Stimulated activated naive CD8-positive, alpha-beta T cell treated with anti-CD3 and anti-CD28 coated beads, Interleukin-15, Interleukin-2, amounts not matched to agents 100 U/mL and 50 U/mL, for 24 hours (primary cell): ENCODE results near the gene ENTREP3.
A peak's percentile ranks its signal among the peaks of the same experiment; 100 is the strongest.
"Not testable (repeated sequence)": the region's sequence is repeated elsewhere in the genome, so short reads cannot be mapped to it uniquely, and the experiment has no call there.

ENCODE experiments used
- ATAC-seq: fragments of 150-1000 bp; cut with Tn5 transposase; one replicate; pipeline ENCODE4 v1.10.0; 2021
- DNase-seq: peaks from one replicate; pipeline ENCODE4 v3.0.0; 2021

Gene ENTREP3

DNA sequence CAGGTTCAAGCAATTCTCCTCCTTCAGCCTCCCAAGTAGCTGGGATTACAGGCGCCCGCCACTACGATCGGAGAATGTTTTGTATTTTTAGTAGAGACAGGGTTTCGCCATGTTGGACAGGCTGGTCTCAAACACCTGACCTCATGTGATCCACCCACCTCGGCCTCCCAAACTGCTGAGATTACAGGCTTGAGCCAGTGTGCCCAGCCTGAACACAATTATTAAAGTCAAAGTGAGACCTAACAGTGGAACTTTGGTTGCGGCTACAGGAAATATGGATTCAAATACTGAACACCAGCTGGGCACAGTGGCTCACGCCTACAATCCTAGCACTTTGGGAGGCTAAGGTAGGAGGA, 29.9 kb downstream of the ENTREP3 start:
- not testable (repeated sequence) for DNase-seq, ATAC-seq

DNA sequence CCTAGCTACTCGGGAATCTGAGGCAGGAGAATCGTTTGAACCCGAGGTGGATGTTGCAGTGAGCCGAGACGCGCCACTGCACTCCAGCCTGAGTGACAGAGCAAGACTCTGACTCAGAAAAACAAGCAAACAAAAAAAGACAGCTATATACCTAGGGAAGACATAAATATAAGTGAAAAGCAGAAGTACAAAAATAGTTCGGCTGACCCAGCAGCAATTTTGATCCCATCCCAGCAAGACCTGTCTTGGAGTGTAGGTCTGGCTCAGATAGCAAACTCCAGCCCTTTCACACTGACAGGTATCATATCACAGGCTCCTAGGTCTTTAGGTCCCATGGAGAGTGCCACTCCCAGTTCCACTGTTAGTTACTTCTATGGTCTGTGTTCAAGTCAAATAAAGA, 32.2 kb downstream of the ENTREP3 start:
- no peak for DNase-seq
- no peak for ATAC-seq

DNA sequence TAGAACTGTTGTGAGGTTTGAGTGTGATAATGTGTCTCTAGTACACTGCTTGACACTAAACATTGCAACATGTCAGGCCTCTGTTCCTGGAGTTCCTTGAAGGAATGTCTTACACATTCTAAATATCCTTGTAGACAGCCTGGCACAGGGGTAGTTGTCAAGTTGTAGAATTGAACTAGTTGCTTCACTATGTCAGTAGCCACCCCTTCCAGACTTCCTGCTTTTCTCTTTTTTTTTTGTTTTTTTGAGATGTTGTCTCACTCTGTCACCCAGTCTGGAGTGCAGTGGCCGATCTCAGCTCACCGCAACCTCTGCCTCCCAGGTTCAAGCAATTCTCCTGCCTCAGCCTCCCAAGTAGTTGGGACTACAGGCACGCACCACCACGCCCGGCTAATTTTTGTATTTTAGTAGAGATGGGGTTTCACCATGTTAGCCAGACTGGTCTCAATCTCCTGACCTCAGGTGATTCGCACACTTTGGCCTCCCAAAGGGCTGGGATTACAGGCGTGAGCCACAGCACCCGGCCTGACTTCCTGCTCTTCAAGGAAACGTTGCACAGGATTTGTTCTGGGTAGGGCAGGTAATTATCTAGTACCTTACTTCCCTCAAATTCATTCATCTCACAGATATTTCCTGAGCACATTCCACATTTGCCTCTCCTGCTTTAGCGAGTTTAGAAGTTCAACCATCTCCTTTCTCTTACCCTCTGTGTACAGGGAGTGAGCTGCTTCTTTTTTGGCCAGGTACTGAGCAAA, 34.9 kb downstream of the ENTREP3 start:
- ATAC-seq, DNase-seq: not testable (repeated sequence)

DNA sequence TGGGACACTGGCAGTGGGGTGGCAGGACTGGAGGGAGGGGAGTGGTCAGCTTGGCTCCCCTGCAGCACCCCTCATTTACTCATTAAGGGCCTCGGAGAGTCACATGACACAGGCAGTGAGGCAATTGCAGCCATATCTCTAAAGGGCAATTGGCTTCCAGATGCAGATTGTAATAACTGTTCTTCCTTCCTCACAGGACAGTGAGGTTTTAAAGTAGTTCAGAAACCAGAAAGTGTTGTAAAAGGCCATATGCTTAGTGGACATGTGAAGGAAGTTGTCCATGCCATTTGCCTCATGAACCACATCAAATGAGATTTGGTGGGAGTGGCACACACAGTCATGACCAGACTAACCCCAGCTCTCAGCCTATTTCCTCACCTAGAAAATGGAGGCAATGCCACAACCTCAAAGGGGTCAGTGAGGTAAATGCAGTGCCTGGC, 35.7 kb downstream of the ENTREP3 start:
- DNase-seq, result no peak
- ATAC-seq, result peak; percentile 32

DNA sequence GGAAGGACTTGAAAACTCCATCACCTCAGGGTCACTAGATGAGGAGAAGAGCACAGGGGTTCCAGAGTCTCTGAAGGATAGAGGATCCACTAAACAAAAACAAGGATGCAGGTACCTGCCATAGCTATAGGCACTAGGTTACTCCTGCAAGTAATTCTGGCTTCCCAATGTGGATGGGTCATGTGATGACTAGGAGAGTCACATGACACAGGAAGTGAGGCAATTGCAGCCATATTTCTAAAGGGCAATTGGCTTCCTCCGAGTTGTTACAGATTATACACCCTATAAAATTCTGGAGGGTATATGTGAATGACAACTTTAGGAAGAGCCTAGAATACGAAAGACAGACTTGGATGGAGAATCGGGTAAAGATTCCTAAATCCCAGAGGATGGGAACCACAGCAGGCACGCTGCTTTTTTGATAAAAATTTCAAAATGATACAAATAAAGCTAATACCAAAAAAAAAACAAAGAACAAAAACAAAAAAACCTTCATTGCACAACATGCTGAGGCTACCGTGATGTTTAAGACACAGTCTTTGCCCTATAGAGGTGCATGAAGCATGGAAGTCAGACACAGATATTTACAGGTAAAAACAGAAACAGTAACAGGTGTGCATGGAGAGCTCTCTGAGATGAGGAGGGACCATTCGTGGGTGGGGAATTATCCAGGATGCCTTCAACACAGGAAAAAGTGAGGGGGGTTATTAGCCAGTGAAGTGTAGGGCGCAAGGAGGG, 36.3 kb downstream of the ENTREP3 start:
- DNase-seq, result no peak
- no peak for ATAC-seq

DNA sequence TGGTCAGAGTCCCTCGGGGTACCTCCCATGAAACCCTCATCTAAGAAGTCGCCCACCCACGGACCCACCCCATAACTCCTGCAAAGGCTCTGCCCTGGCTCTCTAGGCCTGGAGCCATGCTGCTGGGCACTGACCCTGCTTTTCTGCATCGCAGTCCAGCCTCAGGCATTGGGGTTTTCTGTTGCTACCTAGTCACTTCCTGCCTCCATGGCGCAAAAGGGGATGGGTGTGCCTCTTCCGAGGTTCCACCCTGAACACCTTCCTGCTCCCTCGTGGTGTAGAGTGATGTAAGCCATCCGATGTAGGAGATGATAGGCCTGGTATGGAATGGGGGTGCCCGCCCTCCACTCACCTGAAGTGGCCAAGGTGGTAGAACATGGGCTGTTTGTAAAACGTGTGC, 40.6 kb downstream of the ENTREP3 start:
- not testable (repeated sequence) for DNase-seq, ATAC-seq

DNA sequence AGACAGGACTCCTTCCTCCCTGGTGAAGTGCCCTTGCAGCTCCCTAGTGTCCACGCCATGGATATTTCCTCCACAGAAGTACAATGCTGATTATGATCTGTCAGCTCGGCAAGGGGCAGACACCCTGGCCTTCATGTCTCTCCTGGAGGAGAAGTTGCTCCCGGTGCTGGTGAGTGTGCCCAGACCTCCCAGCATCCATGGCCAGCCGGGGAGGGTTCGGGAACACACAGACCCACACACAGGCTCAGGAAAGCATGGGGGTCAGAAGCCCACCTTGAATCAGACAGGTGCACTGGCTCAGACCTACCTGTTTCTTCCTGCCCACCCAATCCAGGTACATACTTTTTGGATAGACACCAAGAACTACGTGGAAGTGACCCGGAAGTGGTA, 43.2 kb downstream of the ENTREP3 start:
- not testable (repeated sequence) for ATAC-seq, DNase-seq

DNA sequence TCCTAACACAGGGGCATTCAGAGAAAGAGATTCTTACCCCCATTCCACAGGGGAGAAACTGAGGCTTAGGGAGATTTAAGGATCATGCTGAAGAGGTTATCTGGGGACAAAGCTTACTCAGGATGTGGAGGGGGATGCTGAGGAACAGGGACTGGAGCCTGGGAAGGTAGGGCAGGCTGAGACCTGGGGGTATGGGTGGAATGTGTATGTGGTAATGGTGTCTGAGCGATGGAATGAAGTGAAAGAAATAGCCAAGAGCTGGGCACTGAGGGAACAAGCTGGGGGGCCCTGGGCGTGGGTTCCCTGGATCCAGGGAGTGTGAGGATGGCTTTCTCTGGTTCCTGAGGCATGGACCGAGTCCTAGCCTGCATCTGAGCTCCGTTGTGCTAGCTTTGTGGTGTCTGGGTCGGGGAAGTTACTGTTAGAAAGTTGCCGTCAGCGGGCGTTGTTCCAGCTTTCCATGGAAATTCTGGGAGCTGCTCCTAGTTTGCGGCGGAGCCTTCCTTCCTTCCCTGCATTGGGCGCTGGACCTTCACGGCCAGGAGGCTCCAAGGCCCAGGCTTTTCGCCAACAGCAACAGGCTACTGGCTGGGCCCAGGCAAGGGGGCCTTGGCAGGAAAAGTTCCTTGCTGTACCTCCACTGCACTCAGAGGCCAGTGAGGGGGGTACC, 43.8 kb downstream of the ENTREP3 start:
- DNase-seq, ATAC-seq: not testable (repeated sequence)

DNA sequence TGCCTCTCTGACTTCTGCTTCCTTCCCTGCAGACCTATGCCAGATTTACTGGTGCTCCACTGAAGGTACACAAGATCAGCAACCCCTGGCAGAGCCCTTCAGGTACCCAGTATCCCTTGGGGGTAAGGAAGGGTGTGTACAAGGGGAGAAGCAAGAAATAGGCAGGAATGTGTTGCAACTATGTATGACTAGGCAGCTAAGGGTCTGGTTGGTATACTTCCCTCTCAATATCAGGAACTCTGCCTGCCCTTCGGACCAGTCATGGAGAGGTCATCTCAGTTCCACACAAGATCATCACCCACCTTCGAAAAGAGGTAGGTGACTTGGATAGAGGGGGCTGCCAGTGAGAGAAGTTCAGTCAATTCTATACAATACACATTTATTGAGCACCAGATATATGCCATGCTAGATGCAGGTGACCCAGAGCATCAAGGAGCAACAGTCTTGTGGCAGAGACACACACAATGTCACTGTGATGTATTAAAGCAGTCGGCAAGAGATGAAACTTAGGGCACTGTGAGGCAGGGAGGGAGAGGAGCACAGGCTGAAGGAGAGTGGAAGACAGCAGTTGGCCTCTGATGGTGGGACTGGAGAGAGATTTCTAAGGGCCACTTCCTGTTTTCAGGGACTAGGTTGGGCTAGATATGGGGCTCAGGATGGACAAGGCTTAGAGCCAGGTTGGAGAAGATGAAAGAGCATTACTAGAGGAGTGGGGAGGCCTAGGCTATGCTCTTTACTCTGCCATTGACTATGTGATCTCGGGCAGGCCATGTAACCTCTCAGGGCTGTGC, 44.8 kb downstream of the ENTREP3 start:
- DNase-seq (no peak), ATAC-seq (no peak)

DNA sequence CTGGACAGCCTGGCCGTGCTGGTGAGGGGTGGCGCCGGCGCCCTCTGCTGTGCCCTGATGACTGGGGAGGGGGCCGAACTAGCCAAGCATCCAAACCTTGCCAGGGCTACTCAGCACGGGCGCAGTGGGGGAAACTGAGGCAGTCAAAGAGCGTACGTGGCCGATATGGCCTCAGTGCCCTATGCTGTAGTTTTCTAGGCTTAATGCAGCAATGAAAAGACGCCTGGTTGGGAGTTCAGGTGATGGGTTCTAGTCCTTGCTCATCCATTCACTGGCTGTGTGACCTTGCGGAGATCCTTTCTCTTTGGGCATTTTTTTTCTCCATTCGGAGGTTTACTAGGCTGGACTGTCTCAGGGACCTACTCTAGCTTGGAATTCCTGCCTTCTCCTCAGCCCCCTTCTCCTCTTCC, 46.0 kb downstream of the ENTREP3 start:
- ATAC-seq (no peak), DNase-seq (no peak)

DNA sequence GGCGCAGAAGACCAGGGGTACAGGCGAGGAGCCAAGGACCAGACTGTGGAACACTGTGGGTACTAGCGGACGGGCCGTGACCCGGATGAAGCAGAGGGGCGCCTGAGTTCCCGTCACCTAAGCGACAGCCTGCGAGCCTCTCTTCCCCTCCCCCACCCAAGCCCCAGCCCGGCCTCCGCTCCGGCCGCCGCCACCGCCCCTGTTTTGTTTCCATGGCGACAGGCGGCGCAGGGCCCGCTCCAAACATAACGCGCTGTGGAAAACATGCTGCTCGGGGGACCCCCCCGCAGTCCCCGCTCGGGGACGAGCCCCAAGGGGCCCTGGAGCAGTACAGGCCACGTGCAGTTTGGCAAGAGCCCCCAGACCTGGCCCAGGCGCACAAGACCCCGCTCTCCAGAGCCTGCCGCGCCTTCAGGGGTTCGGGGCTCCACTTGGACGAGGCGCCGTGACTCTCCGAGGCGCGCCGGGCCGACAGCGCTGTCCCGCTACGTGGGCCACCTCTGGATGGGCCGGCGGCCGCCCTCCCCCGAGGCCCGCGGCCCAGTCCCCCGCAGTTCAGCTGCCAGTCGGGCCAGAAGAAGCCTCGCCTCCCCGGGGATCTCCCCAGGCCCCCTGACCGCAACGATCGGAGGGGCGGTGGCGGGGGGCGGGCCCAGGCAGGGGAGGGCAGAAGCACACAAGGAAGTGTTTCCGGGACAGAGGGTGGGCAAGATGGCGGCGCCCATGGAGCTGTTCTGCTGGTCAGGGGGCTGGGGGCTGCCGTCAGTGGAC, 46.6 kb downstream of the ENTREP3 start, which contains the start of gene MTX1:
Gene MTX1 (plus strand): TSS at position 155 of the 771 bp plus-strand sequence. CDS start 110 bp downstream, at position 265.
- ATAC-seq (peak; percentile 85), DNase-seq (peak; percentile 94)

DNA sequence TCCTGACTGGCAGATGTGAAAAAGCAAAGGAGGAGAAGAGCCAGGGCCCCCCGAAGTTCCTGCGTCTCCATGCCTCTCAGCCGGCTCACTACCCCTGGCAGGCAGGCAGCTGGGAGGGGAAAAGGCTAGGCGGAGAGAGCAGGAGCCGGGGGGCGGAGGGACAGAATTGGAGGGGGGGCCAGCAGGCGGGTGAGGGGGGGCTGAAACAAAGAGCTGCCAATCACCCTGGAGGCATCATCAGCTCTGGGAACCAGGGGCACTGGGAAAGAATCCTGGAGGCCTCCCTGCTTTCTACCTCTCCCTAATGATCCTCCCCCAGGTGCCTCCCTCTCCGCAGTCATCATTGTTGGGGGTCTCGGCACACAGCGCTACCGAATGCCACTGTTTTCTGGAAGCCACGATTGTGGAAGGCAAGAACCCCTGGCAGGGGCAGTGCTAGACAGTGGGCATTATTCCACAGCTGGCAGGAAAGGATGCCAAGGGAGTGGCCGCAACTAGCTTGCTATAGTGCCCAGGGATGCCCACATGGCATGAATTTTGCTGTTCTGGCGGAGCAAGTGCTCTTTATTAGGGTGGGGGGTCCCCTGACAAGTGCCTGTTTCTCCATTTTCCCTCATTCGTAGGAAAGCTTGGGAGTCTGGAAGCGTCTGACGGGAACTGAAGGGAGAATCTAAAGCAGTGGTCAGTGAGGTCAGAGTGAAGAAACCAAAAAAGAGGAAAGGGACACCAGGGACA, 47.3 kb downstream of the ENTREP3 start, which contains the start of gene THBS3:
Gene THBS3 (minus strand): TSS at position 92 of the 735 bp plus-strand sequence. CDS start 21 bp downstream, at position 71.
- ATAC-seq (no peak), DNase-seq (no peak)

DNA sequence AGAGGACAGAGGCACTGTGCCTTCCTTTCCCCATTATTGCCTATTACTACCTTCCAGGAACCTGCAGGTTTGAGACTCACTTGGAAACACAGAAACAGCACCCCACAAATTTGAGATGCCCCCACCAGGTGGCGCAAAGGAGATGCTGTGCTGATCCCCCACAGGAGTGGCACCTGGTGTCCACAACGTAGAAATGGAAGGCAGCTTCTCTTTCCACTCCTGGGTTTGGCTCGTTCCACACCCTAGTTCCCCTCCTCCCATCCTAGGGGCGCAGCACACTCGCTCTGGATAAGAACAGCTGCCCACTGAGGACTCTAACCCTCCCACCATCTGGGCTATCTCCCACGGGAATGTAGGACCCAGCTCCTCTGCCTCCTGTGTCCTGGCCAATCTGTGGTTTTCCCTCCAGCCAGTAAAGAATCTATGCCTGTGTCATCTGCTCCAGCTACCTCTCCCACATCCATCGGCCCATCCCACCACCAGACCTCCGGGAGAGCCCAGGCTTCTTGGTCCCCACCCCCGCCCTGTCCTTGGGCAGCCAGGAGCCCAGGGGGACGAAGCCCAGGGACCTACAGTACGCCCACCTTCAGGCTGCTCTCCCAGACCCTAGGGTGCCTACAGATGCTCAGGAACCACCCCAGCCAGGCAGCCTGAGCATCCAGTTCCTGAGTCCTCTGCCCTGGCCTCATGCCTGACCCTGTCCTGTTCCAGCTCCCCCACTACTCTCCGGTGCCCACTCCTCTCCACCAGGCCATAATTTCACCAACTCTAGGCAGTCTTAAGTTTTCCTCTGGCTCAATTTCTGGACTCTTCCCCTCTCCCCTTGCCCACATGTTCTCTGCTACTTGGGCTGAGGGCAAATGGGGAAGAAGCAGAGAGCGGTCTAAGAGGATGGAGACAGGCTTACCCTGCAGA, 48.1 kb downstream of the ENTREP3 start:
- DNase-seq, result peak; percentile 95
- peak; percentile 39 for ATAC-seq

DNA sequence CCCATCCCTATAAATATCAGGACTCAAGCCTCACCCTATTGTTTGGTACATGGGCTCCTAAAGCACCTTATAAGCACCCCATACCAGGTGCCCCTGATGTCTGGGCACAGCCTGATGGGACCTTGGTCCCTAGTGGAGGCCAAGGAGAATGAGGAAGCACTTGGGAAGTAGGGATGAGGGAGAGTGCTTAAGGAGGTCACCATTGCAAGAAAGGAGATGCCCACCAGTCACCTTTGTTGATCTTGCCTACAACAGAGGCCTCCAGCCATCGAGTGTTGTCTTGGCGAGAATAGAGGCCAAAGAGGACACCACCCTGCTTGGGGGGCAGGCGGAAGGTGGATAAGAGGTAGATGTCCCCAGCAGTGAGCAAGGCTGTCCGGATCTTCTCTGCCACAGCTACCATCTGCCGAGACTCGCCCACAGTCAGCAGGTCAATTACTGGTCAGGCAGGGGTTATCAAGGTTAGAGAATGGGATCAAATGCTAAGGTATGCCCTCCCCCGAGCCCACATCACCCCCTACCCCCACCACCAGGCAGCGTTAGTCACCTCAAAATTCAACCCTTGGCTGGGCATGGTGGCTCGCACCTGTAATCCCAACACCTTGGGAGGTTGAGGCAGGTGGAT, 49.2 kb downstream of the ENTREP3 start:
- DNase-seq, result no peak
- ATAC-seq, result no peak

DNA sequence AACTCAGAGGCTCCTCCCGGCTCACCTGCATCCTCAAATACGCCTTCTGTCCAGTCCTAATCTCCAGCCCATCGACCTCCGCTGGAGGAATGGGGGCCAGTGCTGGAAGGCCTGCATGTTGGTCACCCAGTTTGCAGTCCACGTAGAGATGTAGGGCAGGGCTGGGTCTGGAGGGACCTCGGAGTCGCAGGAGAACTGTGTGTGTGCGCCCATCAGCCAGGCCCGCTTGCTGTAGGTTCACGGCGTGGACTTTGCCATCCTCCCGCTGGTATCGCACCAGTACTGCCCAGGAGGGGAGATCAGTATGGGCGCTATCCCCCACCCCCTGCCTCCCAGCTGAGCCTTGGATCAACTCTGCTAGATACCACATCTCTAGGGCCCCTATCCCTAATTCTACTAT, 50.2 kb downstream of the ENTREP3 start:
- ATAC-seq (no peak), DNase-seq (no peak)

DNA sequence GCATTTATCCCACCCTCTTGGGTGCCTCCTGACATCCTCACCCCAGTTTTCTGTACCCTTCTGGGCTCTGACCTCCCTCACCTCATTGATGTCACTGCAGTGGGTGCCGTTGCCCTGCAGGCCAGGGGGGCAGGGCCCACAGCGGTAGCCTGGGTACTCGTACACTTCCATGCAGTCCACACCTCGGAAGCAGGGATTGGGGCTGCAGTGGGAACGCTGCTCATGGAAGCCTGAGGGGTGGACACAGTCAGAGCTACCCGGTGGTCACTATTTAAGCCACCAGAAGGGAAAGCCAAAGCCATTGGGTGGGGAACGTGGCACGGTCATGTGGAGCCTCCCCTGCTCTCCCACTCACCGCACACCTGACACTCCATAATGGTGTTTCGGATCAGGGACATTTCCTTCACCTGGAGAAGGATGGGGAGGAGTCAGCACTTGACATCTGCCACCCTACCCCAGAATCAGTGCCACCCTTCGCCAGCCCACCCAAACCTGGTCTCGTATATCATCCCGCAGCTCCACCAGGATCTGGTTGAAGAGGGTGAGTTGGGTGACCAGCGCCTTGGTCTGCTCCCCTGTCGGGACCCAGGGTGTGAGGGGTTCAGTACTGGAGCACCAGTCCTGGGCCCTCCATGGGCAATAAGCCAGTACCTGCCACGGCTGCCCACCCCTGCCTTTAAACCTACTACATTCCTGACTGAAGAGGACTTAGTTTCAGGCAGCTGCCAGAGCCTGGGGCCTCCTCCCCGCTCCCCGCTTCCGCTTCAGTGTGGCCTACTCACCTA, 52.4 kb downstream of the ENTREP3 start:
- ATAC-seq (no peak), DNase-seq (no peak)

DNA sequence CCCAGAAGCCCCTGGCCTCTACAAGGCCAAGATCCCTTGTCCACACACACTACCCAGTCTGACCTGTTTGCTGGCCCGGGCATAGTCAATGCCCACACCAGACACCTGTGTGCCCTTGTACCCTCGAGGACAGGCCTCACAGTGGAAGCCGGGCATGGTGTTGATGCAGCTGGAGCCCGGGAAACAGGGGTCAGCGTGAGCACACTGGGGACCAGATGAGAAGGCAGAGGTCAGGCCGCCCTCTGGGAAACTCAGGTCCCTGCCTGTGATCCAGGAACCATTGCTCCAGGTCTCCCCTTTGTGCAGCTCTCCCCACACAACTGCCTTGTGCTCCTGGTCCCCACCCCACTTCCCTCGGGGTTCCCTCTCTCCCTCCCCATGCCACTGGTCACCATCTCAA, 53.1 kb downstream of the ENTREP3 start:
- ATAC-seq, result no peak

DNA sequence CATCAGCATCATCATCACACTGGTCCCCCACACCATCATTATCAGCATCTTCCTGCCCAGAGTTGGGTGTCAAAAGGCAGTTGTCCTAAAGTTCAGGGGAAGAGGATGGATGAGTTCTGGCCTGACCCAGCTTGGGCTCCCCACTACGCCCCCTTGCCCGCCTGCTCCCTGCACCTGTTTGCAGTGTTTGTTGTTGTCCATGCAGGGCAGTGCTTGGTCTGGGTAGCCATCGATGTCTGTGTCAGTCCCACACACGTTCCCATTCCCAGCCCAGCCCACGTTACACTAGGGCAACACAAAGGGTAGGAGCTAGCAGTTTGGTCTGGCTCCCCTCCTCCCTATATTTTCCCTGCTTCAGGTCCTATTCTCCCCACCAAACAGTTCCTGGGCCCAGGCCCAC, 54.4 kb downstream of the ENTREP3 start:
- no peak for DNase-seq
- no peak for ATAC-seq

More for the DNA sequence above, 53.1 kb downstream of the ENTREP3 start:
- DNase-seq, result no peak
